Measurements from ENCODE around the gene CFAP99. TPM values are rescaled to one million over a fixed set of nuclear protein-coding genes. Genes with fewer than 3 reads are reported as not detected.

Gene CFAP99
- total and polyA plus RNA-seq, 2 experiments from 2014 or later: not detected

DNA sequence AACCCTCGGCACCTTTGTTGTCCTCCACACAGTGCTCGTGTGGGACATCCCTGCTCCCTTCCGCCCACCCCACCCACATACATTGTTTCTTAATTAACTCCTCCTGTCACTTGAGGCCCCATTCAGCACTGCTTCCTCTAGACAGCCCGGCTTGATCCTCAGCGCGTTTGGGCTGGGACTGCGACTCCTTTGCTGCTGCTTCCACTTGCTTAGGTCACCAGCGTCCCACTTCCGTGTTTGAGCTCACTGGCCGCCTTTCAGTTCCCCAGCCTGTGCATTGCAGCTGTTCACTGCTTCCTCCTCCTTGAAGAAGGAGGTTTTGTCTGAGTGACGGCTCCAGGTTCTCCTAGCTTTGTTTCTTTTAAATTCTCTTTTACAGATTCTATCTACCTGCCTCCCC, 66.2 kb downstream of the CFAP99 start (continued):
- TF ChIP-seq, protein P1, sequence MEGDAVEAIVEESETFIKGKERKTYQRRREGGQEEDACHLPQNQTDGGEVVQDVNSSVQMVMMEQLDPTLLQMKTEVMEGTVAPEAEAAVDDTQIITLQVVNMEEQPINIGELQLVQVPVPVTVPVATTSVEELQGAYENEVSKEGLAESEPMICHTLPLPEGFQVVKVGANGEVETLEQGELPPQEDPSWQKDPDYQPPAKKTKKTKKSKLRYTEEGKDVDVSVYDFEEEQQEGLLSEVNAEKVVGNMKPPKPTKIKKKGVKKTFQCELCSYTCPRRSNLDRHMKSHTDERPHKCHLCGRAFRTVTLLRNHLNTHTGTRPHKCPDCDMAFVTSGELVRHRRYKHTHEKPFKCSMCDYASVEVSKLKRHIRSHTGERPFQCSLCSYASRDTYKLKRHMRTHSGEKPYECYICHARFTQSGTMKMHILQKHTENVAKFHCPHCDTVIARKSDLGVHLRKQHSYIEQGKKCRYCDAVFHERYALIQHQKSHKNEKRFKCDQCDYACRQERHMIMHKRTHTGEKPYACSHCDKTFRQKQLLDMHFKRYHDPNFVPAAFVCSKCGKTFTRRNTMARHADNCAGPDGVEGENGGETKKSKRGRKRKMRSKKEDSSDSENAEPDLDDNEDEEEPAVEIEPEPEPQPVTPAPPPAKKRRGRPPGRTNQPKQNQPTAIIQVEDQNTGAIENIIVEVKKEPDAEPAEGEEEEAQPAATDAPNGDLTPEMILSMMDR (conservative IDR thresholded peaks at IDR 0.05; ENCODE audit: low read depth in 2 of 2): no peak
- TF ChIP-seq, protein P2, sequence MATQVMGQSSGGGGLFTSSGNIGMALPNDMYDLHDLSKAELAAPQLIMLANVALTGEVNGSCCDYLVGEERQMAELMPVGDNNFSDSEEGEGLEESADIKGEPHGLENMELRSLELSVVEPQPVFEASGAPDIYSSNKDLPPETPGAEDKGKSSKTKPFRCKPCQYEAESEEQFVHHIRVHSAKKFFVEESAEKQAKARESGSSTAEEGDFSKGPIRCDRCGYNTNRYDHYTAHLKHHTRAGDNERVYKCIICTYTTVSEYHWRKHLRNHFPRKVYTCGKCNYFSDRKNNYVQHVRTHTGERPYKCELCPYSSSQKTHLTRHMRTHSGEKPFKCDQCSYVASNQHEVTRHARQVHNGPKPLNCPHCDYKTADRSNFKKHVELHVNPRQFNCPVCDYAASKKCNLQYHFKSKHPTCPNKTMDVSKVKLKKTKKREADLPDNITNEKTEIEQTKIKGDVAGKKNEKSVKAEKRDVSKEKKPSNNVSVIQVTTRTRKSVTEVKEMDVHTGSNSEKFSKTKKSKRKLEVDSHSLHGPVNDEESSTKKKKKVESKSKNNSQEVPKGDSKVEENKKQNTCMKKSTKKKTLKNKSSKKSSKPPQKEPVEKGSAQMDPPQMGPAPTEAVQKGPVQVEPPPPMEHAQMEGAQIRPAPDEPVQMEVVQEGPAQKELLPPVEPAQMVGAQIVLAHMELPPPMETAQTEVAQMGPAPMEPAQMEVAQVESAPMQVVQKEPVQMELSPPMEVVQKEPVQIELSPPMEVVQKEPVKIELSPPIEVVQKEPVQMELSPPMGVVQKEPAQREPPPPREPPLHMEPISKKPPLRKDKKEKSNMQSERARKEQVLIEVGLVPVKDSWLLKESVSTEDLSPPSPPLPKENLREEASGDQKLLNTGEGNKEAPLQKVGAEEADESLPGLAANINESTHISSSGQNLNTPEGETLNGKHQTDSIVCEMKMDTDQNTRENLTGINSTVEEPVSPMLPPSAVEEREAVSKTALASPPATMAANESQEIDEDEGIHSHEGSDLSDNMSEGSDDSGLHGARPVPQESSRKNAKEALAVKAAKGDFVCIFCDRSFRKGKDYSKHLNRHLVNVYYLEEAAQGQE (IDR thresholded peaks at IDR 0.05; ENCODE audit: unreplicated experiment): no peak
- no peak for TF ChIP-seq JUNB (IDR thresholded peaks at IDR 0.05; ENCODE audit: unreplicated experiment)
- no peak for TF ChIP-seq CREB1 (CRISPR knock-in tag; IDR thresholded peaks at IDR 0.05; ENCODE audit: low read depth)
- no peak for TF ChIP-seq ZNF114 (CRISPR knock-in tag; IDR thresholded peaks at IDR 0.05)
- no peak for TF ChIP-seq STAT1 (IDR thresholded peaks at IDR 0.05; ENCODE audit: unreplicated experiment)
- no peak for TF ChIP-seq EZH2phosphoT487 (IDR thresholded peaks at IDR 0.05; ENCODE audit: unreplicated experiment)
- no peak for TF ChIP-seq ZNF331 (CRISPR knock-in tag; IDR thresholded peaks at IDR 0.05; ENCODE audit: low read depth)
- no peak for TF ChIP-seq NANOG (IDR thresholded peaks at IDR 0.05; ENCODE audit: borderline replicate concordance)
- TF ChIP-seq EZH2 (IDR thresholded peaks at IDR 0.05; ENCODE audit: low read depth, unreplicated experiment): no peak

DNA sequence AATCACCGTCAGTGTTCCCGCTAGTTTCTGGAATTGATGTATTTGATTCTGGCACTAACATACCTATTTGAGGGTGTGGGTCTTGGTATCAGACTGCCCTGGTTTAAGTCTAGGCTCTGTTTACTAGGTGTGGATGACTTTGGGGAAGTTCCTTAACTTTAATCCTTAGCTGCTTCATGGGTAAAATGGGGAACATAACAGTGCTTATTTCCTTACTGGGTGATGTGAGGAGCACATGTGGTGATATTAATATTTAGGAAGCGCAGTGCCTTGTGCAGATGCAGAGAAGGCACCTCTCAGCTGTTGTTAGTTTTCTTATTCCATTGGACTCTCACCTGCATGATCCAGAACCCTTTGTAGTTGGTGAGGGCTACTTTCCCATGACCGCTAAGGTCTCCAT, 67.2 kb downstream of the CFAP99 start:
- no peak overlapping the region for H3K27ac Mint-ChIP-seq
- TF ChIP-seq JUNB (IDR thresholded peaks at IDR 0.05; ENCODE audit: unreplicated experiment): no peak
- TF ChIP-seq, protein P3, sequence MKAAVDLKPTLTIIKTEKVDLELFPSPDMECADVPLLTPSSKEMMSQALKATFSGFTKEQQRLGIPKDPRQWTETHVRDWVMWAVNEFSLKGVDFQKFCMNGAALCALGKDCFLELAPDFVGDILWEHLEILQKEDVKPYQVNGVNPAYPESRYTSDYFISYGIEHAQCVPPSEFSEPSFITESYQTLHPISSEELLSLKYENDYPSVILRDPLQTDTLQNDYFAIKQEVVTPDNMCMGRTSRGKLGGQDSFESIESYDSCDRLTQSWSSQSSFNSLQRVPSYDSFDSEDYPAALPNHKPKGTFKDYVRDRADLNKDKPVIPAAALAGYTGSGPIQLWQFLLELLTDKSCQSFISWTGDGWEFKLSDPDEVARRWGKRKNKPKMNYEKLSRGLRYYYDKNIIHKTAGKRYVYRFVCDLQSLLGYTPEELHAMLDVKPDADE (IDR thresholded peaks at IDR 0.05): no peak
- TF ChIP-seq, protein P4, sequence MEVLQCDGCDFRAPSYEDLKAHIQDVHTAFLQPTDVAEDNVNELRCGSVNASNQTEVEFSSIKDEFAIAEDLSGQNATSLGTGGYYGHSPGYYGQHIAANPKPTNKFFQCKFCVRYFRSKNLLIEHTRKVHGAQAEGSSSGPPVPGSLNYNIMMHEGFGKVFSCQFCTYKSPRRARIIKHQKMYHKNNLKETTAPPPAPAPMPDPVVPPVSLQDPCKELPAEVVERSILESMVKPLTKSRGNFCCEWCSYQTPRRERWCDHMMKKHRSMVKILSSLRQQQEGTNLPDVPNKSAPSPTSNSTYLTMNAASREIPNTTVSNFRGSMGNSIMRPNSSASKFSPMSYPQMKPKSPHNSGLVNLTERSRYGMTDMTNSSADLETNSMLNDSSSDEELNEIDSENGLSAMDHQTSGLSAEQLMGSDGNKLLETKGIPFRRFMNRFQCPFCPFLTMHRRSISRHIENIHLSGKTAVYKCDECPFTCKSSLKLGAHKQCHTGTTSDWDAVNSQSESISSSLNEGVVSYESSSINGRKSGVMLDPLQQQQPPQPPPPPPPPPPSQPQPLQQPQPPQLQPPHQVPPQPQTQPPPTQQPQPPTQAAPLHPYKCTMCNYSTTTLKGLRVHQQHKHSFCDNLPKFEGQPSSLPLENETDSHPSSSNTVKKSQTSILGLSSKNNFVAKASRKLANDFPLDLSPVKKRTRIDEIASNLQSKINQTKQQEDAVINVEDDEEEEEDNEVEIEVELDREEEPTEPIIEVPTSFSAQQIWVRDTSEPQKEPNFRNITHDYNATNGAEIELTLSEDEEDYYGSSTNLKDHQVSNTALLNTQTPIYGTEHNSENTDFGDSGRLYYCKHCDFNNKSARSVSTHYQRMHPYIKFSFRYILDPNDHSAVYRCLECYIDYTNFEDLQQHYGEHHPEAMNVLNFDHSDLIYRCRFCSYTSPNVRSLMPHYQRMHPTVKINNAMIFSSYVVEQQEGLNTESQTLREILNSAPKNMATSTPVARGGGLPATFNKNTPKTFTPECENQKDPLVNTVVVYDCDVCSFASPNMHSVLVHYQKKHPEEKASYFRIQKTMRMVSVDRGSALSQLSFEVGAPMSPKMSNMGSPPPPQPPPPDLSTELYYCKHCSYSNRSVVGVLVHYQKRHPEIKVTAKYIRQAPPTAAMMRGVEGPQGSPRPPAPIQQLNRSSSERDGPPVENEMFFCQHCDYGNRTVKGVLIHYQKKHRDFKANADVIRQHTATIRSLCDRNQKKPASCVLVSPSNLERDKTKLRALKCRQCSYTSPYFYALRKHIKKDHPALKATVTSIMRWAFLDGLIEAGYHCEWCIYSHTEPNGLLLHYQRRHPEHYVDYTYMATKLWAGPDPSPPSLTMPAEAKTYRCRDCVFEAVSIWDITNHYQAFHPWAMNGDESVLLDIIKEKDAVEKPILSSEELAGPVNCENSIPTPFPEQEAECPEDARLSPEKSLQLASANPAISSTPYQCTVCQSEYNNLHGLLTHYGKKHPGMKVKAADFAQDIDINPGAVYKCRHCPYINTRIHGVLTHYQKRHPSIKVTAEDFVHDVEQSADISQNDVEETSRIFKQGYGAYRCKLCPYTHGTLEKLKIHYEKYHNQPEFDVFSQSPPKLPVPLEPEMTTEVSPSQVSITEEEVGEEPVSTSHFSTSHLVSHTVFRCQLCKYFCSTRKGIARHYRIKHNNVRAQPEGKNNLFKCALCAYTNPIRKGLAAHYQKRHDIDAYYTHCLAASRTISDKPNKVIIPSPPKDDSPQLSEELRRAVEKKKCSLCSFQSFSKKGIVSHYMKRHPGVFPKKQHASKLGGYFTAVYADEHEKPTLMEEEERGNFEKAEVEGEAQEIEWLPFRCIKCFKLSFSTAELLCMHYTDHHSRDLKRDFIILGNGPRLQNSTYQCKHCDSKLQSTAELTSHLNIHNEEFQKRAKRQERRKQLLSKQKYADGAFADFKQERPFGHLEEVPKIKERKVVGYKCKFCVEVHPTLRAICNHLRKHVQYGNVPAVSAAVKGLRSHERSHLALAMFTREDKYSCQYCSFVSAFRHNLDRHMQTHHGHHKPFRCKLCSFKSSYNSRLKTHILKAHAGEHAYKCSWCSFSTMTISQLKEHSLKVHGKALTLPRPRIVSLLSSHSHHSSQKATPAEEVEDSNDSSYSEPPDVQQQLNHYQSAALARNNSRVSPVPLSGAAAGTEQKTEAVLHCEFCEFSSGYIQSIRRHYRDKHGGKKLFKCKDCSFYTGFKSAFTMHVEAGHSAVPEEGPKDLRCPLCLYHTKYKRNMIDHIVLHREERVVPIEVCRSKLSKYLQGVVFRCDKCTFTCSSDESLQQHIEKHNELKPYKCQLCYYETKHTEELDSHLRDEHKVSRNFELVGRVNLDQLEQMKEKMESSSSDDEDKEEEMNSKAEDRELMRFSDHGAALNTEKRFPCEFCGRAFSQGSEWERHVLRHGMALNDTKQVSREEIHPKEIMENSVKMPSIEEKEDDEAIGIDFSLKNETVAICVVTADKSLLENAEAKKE (CRISPR knock-in tag; IDR thresholded peaks at IDR 0.05): no peak
- no peak for TF ChIP-seq CREB1 (CRISPR knock-in tag; IDR thresholded peaks at IDR 0.05; ENCODE audit: low read depth)
- TF ChIP-seq POLR2AphosphoS5 (IDR thresholded peaks at IDR 0.05; ENCODE audit: low read depth): no peak
- TF ChIP-seq ZNF114 (CRISPR knock-in tag; IDR thresholded peaks at IDR 0.05): no peak
- no peak for TF ChIP-seq EZH2phosphoT487 (IDR thresholded peaks at IDR 0.05; ENCODE audit: unreplicated experiment)

More for the DNA sequence above, 67.2 kb downstream of the CFAP99 start:
- Mint-ChIP-seq H3K27me3 (ENCODE audit: insufficient read depth, low read depth, poor library complexity) (peaks cover 7% of the 10 kb centered on the region), H3K36me3 (ENCODE audit: low read depth) (peaks cover 23% of the 10 kb centered on the region), H3K4me3 (no peak overlapping the region), H3K4me1 (peaks cover 54% of the 10 kb centered on the region), H3K9me3 (no peaks in the 10 kb centered on the region)
- no peaks in the 10 kb centered on the region for H3K27me3 ChIP-seq (ENCODE audit: insufficient read depth)
- no peak for ATAC-seq
- H3K36me3 ChIP-seq (ENCODE audit: insufficient read depth): peaks cover 11% of the 10 kb centered on the region
- H3K4me2 ChIP-seq: no peak overlapping the region
- peaks cover 10% of the 10 kb centered on the region; the same call in 1 of the 2 replicates for H3F3A ChIP-seq (replicated peaks; ENCODE audit: low read depth)
- DNase-seq (ENCODE audit: low spot score): no peak
- no peak overlapping the region for H3K4me3 ChIP-seq
- peaks cover 100% of the 10 kb centered on the region for H3K79me2 ChIP-seq (replicated peaks; ENCODE audit: insufficient read depth)
- H3K4me1 ChIP-seq (ENCODE audit: insufficient read depth): peaks cover 37% of the 10 kb centered on the region
- H4K20me1 ChIP-seq (replicated peaks; ENCODE audit: insufficient read depth): peaks cover 87% of the 10 kb centered on the region
- H3K27ac ChIP-seq (ENCODE audit: low read depth): no peak overlapping the region
- no peaks in the 10 kb centered on the region for H3K9me2 ChIP-seq (ENCODE audit: insufficient read depth)
- no peak overlapping the region for H2AFZ ChIP-seq

Measured in GM23338 (cell line).